Caki2 (cell line): ENCODE results near the gene IFITM2. TPM values are rescaled to one million over a fixed set of nuclear protein-coding genes. Genes with fewer than 3 reads are reported as not detected.
"Not testable (repeated sequence)": the region's sequence is repeated elsewhere in the genome, so short reads cannot be mapped to it uniquely, and the experiment has no call there.

Experiments
- DNase-seq: peaks from one replicate; pipeline ENCODE4 v3.0.0-alpha.2; 2015; ENCODE audit warnings: low read depth
- in situ Hi-C: cut with HindIII; loops from 2 replicates; pipeline ENCODE4 v1.10.0; 2016; ENCODE audit warnings: low sequenced_read_pairs, low pct_unique_long_range_greater_than_20kb, mixed read lengths
- total RNA-seq: library from RNA; depleted of rRNA; stranded (reverse); fragments of >200 nt; shearing (Covaris generic); gene quantifications from 2 replicates; pipeline ENCODE4 v1.2.3, GENCODE V29; 2014; ENCODE audit warnings: low replicate concordance

IFITM2 gene
- total RNA-seq, 1 experiment from 2014 or later, result not detected

GRCh38 chr11:330694-331357, 23.2 kb downstream of the IFITM2 start:
- in situ Hi-C loops, result no loop called here
- no peak for DNase-seq

DNA sequence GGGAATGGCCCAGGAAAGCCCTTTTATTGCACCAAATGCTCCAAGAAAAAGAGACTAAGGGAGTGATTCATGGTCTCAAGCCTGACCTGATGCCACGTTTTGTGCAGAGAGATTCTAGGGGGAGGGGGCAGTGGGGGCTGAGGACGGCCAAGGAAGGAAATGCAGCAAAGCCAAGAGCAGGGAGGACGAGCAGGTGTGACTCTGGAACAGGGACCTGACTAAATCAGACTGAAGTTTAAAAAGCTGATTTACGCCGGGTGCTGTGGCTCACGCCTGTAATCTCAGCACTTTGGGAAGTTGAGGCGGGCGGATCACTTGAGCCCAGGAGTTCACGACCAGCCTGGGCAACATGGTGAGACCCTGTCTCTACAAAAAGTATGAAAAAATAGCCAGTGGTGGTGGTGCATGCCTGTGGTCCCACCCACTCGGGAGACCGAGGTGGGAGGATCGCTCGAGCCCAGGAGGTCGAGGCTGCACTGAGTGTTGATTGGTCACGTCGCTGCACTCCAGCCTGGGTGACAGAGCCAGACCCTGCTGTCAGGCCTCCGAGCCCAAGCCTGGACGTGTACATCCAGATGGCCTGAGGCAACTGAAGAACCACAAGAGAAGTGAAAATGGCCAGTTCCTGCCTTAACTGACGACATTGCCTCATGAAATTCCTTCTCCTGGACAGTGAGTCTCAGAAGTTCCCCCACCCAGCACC, 23.9 kb downstream of the IFITM2 start:
- DNase-seq, result no peak
- in situ Hi-C loops, result no loop called here

- DNase-seq, result no peak
- in situ Hi-C loops, result no loop called here
Measured at GRCh38 chr11:332651-333480, 25.2 kb downstream of the IFITM2 start.

DNA sequence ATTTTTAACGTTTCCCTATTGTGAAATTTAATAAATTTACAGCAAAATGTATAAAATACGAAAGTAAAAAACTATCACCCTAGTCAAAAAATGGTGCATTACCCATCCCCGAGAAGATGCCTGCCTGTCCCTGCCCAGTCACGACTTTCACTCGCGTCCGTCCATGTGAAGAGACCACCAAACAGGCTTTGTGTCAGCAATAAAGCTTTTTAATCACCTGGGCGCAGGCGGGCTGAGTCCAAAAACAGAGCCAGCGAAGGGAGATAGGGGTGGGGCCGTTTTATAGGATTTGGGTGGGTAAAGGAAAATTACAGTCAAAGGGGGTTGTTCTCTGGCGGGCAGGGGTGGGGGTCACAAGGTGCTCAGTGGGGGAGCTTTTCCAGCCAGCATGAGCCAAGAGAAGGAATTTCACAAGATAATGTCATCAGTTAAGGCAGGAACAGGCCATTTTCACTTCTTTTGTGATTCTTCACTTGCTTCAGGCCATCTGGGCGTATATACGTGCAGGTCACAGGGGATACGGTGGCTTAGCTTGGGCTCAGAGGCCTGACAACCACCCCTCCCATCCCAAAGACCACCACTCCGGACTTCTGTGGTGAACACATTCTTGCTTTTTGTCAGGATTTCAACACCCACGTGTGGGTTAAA, 26.1 kb downstream of the IFITM2 start:
- DNase-seq, in situ Hi-C loops: not testable (repeated sequence)

- DNase-seq, result no peak
- in situ Hi-C loops, result no loop called here
Measured at GRCh38 chr11:334264-334994, 26.8 kb downstream of the IFITM2 start.

DNA sequence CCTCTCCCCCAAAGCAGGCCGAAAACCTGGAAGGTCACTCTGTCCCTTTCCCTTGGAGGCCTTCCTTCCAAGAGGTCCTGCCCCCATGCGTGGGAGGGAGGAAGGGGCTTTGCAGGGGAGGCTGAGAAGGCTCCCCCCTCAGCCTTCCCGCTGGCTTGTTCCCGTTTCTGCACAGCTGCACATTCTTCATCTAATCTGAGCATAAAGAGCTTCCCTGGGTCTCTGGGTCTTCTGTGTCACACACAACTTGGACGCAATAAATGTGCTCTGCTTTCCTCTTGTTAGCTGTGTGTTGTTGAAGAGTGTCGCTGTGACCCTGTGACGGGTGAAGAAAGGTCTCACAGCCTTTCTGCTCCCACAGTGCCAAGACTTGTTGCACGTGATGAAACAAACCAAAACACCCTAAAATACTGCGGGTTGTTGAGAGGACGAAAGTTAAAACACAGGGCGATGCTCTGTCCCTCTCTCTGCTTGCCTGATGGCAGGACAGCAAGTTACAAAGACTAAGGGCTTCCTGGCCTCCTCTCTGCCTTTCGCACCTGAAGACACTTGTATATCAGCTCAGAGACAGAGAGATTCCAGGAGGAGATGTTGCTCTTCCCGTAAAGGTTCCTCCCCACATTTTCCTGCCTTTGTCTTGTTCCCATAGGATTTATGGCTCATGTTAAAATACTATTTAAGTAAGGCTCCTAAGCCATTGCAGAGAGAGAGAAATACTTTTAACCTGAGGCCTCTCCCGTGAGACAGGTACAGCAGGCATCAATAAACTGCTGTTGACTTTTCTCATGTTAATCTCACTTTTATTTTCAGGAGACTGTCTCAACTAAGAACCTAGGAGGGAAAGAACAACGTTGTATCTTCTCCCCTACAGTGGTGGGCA, 28.4 kb downstream of the IFITM2 start:
- in situ Hi-C loops, result no loop called here
- DNase-seq, result no peak

- no peak for DNase-seq
- in situ Hi-C loops, result no loop called here
Measured at GRCh38 chr11:336659-337198, 29.1 kb downstream of the IFITM2 start.

- in situ Hi-C loops, result no loop called here
- no peak for DNase-seq
Measured at GRCh38 chr11:337711-338110, 30.1 kb downstream of the IFITM2 start.

GRCh38 chr11:339963-340362, 32.3 kb downstream of the IFITM2 start:
- no peak for DNase-seq
- in situ Hi-C loops, result no loop called here

- in situ Hi-C loops, result no loop called here
- no peak for DNase-seq
Measured at GRCh38 chr11:340539-341512, 33.2 kb downstream of the IFITM2 start.

- in situ Hi-C loops, result no loop called here
- DNase-seq, result no peak
Measured at GRCh38 chr11:342328-342727, 34.7 kb downstream of the IFITM2 start.

- DNase-seq, result no peak
- in situ Hi-C loops, result no loop called here
Measured at GRCh38 chr11:344836-345578, 37.4 kb downstream of the IFITM2 start.

GRCh38 chr11:346529-346928, 38.9 kb downstream of the IFITM2 start:
- no peak for DNase-seq
- in situ Hi-C loops, result no loop called here

DNA sequence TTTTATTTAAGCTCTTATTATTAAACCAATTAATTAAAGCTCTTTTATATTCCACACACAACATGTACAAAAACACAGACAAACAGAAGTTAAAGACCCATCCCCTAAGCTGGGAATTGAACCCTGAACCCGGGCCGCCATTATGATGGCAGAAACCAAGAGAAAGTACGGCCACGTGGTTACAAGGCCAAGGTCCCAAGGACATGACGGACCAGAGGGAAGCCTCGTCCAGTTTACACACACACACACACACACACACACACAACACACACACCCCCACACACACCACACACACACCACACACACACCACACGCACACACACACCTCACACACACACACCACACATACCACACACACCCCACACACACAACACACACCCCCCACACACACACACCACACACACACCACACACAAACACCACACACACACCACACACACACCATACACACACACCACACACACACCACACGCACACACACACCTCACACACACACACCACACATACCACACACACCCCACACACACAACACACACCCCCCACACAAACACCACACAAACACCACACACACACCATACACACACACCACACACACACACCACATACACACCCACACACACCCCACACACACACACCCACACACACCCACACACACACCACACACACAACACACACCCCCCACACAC, 41.8 kb downstream of the IFITM2 start:
- DNase-seq, in situ Hi-C loops: not testable (repeated sequence)
